OCI-LY1 (cell line): ENCODE measurements around the gene P4HA2.
A peak's percentile ranks its signal among the peaks of the same experiment; 100 is the strongest.

Experiments
- H2AFZ ChIP-seq: fragments of 200-600 bp; sonication (generic), shearing (Covaris generic); 2 replicates; pipeline ENCODE4 v1.6.0; 2014; ENCODE audit warnings: antibody characterized with exemption, mild to moderate bottlenecking, low read length
- H3F3A ChIP-seq: fragments of 200-600 bp; sonication (generic), shearing (Covaris generic); 2 replicates; pipeline ENCODE4 v1.6.0; 2014; ENCODE audit warnings: mild to moderate bottlenecking, antibody characterized with exemption, low read length, moderate library complexity; ENCODE audit not compliant: insufficient read depth
- H3K27ac ChIP-seq: fragments of 200-600 bp; sonication (generic); 2 replicates; pipeline ENCODE4 v1.5.1; 2014; ENCODE audit warnings: low read length, mixed run types, mild to moderate bottlenecking, low read depth; ENCODE audit not compliant: poor library complexity, severe bottlenecking
- H3K27me3 ChIP-seq: fragments of 200-600 bp; sonication (generic); 2 replicates; pipeline ENCODE4 v1.6.0; 2014; ENCODE audit warnings: antibody characterized with exemption, mild to moderate bottlenecking, low read length, moderate library complexity; ENCODE audit not compliant: insufficient read depth
- H3K36me3 ChIP-seq: fragments of 200-600 bp; sonication (generic); 2 replicates; pipeline ENCODE4 v1.6.1; 2014; ENCODE audit warnings: mild to moderate bottlenecking, antibody characterized with exemption, low read length, moderate library complexity, mixed read lengths; ENCODE audit not compliant: insufficient read depth
- H3K4me1 ChIP-seq: fragments of 200-600 bp; sonication (generic); 2 replicates; pipeline ENCODE4 v1.5.1; 2014; ENCODE audit warnings: mild to moderate bottlenecking, low read length, moderate library complexity; ENCODE audit not compliant: insufficient read depth, severe bottlenecking
- H3K4me2 ChIP-seq: fragments of 200-600 bp; sonication (generic), shearing (Covaris generic); 2 replicates; pipeline ENCODE4 v1.6.1; 2014; ENCODE audit warnings: low read length
- H3K4me3 ChIP-seq: fragments of 200-600 bp; sonication (generic); 2 replicates; pipeline ENCODE4 v1.5.1; 2014; ENCODE audit warnings: low read length, low read depth, mild to moderate bottlenecking, mixed read lengths; ENCODE audit not compliant: poor library complexity, severe bottlenecking
- H3K79me2 ChIP-seq: fragments of 200-600 bp; shearing (Covaris generic); 2 replicates; pipeline ENCODE4 v1.6.1; 2016; ENCODE audit warnings: mixed run types, low read length, mixed read lengths; ENCODE audit not compliant: insufficient read depth
- H3K9ac ChIP-seq: fragments of 200-600 bp; sonication (generic), shearing (Covaris generic); 2 replicates; pipeline ENCODE4 v1.6.1; 2014; ENCODE audit warnings: mild to moderate bottlenecking, low read length, mixed read lengths
- H3K9me2 ChIP-seq: fragments of 200-600 bp; sonication (generic), shearing (Covaris generic); 2 replicates; pipeline ENCODE4 v1.6.1; 2014; ENCODE audit warnings: low read depth, mild to moderate bottlenecking, low read length, mixed read lengths
- H3K9me3 ChIP-seq: fragments of 200-600 bp; shearing (Covaris generic); 2 replicates; pipeline ENCODE4 v1.6.1; 2014; ENCODE audit warnings: low read length, mixed read lengths
- H4K20me1 ChIP-seq: fragments of 200-600 bp; sonication (generic), shearing (Covaris generic); 2 replicates; pipeline ENCODE4 v1.6.0; 2016; ENCODE audit warnings: mild to moderate bottlenecking, low read length; ENCODE audit not compliant: insufficient read depth
- CTCF ChIP-seq: fragments of 200-600 bp; sonication (generic), shearing (Covaris generic); IDR thresholded peaks from 2 replicates; pipeline ENCODE4 v1.5.1; 2017; ENCODE audit warnings: mild to moderate bottlenecking, antibody characterized with exemption, low read length, moderate library complexity, mixed read lengths
- EZH2 ChIP-seq: fragments of 200-600 bp; sonication (generic), shearing (Covaris generic); IDR thresholded peaks from 2 replicates; pipeline ENCODE4 v1.8.0; 2017; ENCODE audit warnings: borderline replicate concordance, mixed run types, mild to moderate bottlenecking, antibody characterized with exemption, low read length, moderate library complexity, mixed read lengths

Gene P4HA2

GRCh38 chr5:132230871-132231270 is 3.2 kb upstream of the P4HA2 start:
- H3K79me2 ChIP-seq: no peaks in the 10 kb centered on the region
- no peaks in the 10 kb centered on the region for H3K9me3 ChIP-seq
- no peak overlapping the region for H3K4me2 ChIP-seq
- peaks cover 10% of the 10 kb centered on the region for H3K4me1 ChIP-seq
- H2AFZ ChIP-seq: no peak overlapping the region
- no peaks in the 10 kb centered on the region for H3K9me2 ChIP-seq
- no peaks in the 10 kb centered on the region for H4K20me1 ChIP-seq
- H3K27me3 ChIP-seq: no peaks in the 10 kb centered on the region; the same call in 1 of the 2 replicates
- no peaks in the 10 kb centered on the region for H3F3A ChIP-seq
- no peak overlapping the region for H3K9ac ChIP-seq
- H3K27ac ChIP-seq: no peak overlapping the region
- no peak overlapping the region for H3K4me3 ChIP-seq
- no peak for TF ChIP-seq CTCF
- no peak for TF ChIP-seq EZH2
- no peaks in the 10 kb centered on the region for H3K36me3 ChIP-seq

- Histone ChIP-seq H3K9ac (no peak overlapping the region), H3K9me3 (no peaks in the 10 kb centered on the region), H3K36me3 (no peaks in the 10 kb centered on the region), H3K4me2 (no peak overlapping the region), H3K4me1 (peaks cover 18% of the 10 kb centered on the region), H2AFZ (no peak overlapping the region), H3K27ac (no peak overlapping the region), H3K79me2 (no peaks in the 10 kb centered on the region), H3F3A (no peaks in the 10 kb centered on the region), H3K9me2 (no peaks in the 10 kb centered on the region), H4K20me1 (no peaks in the 10 kb centered on the region), H3K4me3 (no peak overlapping the region), H3K27me3 (no peaks in the 10 kb centered on the region; the same call in 1 of the 2 replicates)
- no peak for TF ChIP-seq CTCF
- TF ChIP-seq EZH2: no peak
These were observed 1.6 kb upstream of the P4HA2 start for GRCh38 chr5:132229236-132229635.

GRCh38 chr5:132228241-132229035 is 785 bp upstream of the P4HA2 start:
- no peaks in the 10 kb centered on the region for H3K36me3 ChIP-seq

More at GRCh38 chr5:132228241-132229035, 785 bp upstream of the P4HA2 start:
- H3K27ac ChIP-seq: no peak overlapping the region
- H3K27me3 ChIP-seq: no peaks in the 10 kb centered on the region; the same call in 1 of the 2 replicates
- H3K79me2 ChIP-seq: no peaks in the 10 kb centered on the region
- TF ChIP-seq CTCF (no peak), EZH2 (no peak)
- H3K4me3 ChIP-seq: peak overlapping the region; percentile 62
- peak overlapping the region; percentile 68 for H3K4me2 ChIP-seq
- no peaks in the 10 kb centered on the region for H3F3A ChIP-seq
- H3K9me3 ChIP-seq: no peaks in the 10 kb centered on the region
- no peaks in the 10 kb centered on the region for H4K20me1 ChIP-seq
- peak overlapping the region; percentile 50; the same call in 1 of the 2 replicates for H3K9ac ChIP-seq
- no peaks in the 10 kb centered on the region for H3K9me2 ChIP-seq
- no peak overlapping the region for H2AFZ ChIP-seq
- H3K4me1 ChIP-seq: peaks cover 23% of the 10 kb centered on the region
